ENCODE measurements around the gene NSD1.
"Not testable (repeated sequence)": the region's sequence is repeated elsewhere in the genome, so short reads cannot be mapped to it uniquely, and the experiment has no call there.

The NSD1 gene

DNA sequence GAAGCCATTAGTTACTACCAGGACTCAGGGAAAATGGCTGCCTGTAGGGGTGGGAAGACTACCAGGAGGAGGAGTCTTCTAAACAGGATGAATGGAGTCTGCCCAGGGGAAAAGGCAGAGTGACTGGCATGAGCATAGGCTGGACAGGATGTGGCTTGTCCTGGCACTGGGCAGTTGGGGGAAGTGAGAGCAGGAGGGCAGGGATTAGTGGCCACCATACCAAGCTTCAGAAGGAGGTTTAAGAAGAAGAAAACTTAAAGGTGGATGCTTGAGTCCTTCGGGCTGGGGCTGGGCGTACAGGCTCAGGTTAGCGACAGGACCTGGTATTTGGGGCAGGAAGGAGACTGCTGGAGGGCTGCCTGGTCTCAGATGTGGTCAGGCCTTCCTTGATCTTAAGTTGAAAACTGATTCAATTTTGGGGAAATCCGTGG, 5.0 kb upstream of the NSD1 start:
- peak; percentile 35 for DNase-seq

DNA sequence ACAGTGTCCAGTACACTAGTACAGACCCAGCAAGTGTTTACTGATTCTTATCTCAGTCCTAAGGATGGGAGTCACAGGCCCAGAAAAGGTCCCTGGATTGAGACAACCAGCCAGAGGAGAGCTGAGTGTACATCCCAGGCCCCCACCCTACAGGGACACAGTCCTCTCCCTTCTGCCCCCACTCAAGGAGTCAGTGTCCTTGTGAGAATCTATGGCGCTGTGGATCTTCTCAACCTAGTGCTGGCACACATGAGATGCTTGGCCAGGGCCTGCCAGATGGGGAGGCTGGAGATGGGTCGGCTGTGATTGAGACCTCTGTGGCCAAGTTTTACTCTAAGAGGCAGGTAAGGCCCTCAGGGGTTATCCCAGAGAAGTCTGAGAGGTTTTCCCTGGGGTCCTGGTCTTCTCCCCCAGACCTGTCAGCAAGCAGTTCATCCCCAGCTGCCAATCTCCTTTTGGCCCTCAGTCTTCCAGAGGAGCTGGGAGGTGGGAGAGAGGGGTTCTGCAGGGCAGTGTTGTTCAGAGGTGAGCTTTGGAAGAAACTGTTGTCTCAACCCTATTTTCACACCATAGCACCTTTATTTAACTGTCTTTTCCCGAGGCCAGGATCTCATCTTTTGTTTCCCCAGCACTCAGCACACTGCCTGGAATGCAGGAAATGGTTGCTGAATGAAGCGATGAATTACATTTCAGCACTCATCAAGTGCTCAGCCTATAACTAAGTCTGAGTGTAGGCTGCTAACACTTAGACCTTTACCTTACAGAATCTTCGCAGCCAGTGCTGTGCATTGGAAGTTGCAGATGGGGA, 3.2 kb upstream of the NSD1 start:
- DNase-seq: no peak

DNA sequence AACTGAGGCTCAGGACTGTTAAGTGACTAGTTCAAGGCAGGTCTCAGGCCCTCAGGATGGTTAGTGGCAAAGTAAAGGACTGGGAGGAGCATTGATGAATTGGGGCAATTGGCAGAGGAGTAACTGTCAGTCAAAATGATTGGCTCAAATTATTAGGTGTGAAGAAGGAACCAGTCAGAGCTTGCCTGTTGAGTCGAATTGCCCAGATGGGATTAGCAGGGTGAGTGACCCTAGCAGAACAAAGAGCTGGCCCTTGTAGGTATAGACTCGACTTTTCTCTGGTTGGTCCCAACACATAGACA, 2.6 kb upstream of the NSD1 start:
- DNase-seq: no peak

DNA sequence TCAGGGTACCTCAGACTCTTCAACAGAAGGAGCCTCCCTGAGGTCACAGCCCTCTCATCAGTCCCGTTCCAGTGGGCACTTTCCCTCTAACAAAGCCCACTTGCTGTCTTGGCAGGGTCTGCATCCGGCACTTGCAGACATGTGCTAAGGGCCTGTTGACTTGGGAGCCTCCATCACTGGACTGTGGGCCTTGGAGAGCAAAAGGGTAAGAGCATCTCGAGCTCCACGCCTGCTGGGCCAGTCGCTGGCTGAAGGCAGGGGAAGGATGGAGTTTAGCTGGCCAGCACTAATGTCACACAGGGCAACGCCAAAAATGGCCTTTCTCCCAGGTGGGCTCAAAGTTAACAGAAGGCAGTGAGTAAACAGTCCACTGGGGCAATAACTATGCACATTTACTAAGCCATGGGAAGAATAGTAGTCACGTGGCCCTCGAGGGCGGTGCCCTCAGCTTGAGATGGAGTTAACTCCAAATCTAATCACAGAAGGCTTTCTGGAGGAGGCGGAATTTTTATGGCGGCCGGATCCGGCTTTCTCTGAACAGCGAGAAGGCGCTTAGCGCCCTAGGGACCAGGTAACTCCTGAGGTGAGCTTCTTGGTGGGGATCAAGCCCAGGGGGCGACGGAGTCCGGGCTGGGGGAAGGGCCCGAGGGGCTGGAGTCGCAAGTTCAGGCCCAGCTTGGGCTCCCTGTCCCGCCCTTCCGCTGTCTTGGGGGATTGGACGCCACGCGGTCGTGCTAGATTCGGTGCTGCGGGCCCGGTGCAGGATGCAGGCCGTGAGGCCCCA, 2.0 kb upstream of the NSD1 start:
- DNase-seq: no peak

DNA sequence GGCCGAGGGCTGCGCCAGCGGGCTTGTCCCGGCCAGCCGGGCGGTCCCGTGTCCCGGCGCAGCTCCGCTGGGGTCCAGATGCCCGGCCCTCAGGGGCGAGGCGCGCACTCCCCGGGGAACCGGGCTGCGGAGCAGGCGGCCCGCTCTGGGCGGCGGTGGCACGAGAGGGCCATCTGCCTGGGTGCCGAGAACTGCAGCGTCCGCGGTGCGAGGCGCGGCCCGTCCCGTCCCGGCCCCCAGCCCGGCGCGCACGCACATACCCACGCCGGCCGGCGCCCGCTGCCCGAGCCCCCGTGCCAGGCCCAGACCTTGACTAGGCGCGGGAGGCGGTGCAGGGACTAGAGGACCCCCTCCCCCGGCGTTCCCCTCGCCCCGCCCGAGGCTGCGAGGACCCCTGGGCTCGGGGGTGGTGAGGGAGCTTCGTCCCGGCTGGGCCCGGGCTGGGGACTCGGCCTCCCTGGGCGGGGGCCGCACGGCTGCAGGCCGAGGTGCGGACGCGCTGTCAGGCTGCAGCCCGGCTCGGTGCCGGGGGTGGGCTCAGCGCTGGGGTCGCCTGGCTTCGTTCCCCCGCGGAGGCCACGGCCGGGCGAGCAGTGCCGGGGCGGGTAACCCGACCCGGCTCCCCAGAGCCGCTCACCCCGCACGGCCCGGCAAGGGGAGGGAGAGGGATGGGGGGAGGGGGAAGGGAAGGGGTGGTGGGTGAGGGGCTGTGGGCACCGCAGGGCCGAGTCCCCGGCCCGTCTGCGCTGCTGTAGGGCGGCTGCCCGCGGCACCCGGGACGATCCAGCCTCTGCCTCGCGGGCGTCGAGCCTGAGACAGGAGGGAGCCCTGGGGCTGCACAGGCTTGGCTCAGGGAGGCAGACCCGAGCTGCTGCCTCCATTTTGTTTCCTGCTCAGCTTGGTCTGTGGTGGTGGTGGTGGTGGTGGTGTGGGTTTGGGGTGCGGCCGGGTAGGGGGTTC, 1.2 kb upstream of the NSD1 start:
- peak; percentile 64 for DNase-seq

DNA sequence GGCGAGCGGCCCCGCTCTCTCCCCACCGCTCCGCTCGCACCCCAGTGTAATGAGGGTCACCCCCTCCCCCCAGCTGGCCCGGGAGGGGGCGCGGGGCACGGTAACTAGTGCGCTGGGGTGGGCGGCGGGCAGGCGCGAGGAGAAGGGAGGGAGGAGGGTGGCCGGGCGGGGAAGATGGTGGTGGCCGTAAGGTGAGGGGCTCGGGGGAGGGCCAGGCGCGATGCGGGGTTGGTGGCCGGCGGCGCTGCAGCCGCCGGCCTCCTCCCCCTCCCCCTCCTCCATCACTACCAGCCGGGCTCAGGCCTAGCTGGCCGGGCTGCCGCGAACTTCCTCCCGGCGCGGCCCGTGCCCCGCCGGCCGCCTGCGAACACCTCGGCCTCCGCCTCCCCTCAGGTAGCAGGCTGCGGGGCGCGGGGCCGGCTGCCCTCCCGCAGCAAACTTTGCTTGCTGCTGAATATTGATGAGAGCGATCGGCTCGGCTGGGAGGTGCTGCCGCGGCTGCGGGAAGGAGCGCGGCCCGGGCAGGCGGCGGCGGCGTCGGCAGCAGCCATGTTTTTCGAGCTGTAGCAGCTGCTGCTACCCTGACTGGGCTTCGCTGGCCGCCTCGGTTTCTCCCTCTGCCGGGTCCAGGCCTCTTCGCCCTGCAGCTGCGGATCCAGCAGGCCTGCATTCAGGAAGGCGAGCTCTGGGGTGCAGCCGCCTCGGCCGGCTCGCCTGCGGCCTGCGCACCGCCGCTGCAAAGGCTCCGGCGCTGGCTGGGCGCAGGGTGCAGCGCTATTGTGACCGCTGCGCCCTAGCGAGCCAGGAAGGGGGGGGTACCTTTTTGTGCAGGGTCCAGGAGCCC, 502 bp downstream of the NSD1 start:
- DNase-seq: peak; percentile 43

DNA sequence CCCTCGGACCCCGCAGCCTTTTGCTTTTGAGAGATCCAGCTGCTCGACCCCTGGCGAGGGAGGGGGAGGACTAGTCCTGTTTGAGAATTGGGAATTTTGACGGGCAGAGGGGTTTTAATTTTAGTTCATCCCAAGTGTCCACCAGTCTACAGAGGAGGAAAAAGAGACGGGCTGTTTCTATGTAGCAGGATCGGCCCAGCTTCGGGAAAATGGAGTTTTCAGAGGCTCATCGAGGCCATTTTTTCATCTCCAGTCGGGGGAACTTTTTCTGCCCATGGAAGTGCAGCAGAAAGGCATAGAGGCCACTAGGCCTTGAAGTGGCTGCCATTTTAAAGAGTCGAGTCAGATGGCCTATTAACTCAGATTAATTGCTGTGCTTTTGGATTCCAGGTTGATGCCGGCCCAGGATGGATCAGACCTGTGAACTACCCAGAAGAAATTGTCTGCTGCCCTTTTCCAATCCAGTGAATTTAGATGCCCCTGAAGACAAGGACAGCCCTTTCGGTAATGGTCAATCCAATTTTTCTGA, 1.2 kb downstream of the NSD1 start:
- DNase-seq: no peak

DNA sequence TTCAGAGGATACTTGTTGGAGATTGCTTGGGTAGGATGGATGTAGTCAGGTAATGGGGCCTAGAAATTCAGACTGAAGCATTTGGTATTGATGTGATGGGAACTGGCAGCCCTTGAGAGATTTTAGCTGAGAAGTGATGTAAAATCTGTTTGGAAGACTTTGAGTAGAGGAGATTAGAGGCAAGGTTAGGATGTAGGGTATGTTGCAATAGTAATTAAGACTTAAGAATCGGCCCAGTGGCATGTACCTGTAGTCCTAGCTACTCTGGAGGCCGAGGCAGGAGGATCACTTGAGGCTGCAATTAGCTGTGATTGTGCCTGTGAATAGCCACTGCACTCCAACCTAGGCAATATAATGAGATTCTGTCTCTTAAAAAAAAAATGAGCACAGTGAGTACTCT, 6.7 kb downstream of the NSD1 start:
- DNase-seq: no peak

DNA sequence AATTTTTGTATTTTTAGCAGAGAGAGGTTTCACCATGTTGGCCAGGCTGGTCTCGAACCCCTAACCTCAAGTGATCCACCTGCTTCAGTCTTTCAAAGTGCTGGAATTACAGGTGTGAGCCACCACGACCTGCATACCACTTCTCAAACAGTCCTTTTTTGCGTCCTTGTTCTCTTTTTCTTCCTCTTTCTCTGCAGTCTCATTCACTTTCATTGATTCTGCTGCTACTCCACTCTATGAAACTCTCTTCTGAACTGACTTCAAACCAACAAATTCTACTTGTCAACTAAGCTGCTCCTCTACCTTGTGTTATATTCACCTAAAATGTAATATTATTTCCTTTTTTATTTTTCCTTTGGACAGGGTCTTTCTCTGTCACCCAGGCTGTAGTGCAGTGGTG, 7.9 kb downstream of the NSD1 start:
- DNase-seq: no peak

DNA sequence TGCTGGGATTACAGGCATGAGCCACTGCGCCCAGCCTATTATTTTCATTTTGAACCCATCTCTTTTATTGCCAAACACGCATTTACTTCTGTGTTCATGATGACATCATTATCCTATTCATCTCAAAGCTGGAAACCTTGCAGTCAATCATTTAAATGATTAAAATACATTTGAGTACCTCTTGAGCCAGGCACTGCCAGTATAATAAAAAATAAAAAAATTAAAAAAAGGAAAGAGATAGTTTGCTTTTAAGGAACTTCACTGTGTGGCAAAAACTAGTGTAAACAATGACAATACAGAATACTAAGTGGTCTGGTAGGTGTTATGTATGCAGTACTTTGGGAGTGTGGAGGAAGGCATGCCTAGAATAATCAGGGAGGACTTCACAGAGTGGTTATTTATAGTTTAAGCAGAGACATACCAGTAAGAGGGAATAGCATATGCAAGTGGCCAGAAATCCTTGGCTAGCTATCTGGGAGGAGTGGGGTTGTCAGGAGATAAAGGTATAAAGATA, 8.6 kb downstream of the NSD1 start:
- DNase-seq: no peak

DNA sequence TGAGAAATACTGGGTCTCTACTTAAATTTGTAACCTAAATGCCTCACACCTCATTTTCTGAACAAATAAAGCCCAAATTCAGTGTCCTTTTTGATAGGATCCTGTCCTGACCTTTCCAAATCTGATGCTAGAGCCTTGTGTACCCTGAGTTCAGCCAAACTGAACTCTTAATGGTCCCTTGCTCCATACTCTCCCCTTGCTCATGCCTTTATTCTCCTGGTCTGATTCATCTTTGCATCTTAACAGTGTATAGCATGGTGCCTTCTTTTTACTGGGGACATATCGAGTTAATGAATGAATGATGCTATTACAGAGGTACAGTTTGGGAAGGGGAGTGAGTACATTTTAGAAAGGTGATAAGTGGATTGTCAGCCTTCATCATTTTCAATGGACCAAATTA, 9.2 kb downstream of the NSD1 start:
- no peak for DNase-seq

DNA sequence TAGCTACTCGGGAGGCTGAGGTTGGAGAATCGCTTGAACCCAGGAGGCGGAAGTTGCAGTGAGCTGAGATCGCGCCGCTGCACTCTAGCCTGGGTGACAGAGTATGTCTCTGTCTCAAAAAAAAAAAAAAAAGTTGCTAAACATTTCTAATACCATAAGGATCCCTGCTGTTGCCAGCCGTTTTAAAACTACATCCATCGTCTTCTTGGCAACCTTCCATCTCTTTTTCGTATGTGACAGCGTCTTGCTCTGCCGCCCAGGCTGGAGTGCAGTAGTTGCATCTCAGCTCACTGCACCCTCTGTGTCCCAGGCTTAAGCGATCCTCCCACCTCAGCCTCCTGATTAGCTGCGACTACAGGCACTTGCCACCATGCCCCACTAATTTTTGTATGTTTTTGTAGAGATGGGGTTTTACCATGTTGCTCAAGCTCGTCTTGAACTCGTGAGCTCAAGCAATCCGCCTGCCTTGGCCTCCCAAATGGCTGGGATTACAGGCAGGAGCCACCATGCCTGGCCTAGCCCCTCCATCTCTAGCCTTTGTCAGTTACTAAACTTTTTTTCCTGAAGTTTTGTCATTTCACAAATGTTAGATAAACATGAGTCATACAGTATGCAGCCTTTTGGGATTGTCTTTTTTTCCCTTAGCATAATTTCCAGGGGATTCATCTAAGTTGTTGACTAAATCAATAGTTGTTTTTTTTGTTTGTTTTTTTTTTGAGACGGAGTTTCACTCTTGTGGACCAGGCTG, 13.5 kb downstream of the NSD1 start:
- no peak for DNase-seq

DNA sequence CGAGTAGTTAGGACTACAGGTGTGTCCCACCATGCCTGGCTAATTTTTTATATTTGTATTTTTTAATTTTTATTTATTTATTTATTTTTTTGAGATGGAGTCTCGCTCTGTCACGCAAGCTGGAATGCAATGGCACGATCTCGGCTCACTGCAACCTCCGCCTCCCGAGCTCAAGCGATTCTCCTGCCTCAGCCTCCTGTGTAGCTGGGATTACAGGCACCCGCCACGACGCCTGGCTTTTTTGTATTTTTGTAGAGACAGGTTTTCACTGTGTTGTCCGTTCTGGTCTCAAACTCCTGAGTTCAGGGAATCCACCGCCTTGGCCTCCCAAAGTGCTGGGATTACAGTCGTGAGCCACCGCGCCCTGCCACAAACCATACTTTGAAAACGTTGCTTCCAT, 16.5 kb downstream of the NSD1 start:
- DNase-seq: not testable (repeated sequence)

DNA sequence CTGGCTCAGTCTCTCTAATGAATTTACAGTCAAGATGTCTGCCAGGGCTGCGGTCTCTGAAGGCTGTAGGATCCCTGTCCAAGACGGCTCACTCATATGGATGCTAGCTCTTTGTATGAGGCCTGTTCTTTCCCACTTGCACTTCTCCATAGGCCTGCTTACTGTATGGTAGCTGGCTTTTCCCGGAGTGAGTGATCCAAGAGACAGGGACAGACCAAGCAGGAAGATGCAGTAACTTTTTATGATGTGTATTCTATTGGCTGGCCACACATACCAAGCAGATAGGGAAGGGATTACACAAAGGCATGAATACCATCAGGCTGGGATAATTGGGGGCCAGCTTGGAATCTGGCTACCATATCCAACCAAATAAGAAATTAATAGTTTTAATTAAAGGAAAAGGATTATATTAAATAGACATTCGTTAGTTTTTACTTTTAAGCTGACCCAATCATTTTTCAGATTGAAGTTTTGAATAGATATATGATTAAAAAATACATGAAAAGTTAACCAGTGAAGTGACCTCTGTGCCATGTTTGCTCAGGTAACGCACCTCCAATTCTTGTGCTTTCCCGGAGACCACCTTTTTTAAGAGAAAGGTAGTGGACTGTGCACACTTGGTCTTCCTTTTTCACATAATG, 20.6 kb downstream of the NSD1 start:
- DNase-seq: no peak

DNA sequence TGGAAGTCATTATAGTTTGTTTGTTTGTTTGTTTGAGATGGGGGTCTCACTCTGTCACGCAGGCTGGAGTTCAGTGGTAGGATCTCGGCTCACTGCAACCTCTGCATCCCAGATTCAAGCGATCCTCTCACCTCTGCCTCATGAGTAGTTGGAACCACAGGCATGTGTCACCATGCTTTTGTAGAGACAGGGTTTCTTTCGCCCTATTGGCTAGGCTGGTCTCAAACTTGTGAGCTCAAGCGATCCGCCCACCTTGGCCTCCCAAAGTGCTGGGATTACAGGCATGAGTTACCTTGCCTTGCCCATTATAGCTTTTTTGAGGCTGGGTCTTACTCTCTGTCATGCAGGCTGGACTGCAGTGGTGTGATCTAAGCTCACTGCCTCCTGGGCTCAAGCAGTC, 28.8 kb downstream of the NSD1 start:
- no peak for DNase-seq

DNA sequence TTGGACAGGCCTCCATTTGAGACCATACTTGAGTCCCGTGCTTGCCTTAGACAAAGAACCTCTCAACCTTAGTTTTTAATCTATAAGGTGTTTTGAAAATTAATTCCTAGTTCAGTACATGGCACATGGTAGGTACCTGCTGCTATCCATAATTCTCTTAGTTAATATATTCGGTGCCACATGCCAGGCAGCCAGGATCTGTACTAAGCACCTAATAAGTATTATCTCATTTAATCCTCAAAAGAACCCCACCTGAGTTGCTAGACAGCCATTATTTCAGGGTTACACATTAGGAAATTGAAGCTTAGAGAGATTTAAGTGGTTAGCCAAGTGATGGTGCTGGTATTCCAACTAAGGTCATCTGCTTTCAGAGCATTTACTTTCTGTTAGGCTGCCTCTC, 29.9 kb downstream of the NSD1 start:
- no peak for DNase-seq

DNA sequence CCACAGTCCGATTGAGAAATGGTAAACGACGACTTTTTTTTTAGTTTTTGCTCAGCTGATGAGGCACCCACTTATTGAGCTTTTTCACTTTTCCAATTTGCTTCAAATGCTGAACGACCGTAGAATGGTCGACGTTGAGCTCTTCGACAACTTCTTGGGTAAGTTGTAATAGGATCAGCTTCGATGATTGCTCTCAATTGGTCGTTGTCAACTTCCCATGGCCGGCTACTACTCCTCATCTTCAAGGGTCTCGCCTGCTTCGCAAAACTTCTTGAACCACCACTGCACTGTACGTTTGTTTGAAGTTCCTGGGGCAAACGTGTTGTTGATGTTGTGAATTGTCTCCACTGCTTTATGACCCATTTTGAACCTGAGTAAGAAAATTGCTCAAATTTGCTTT, 35.7 kb downstream of the NSD1 start:
- DNase-seq: no peak

DNA sequence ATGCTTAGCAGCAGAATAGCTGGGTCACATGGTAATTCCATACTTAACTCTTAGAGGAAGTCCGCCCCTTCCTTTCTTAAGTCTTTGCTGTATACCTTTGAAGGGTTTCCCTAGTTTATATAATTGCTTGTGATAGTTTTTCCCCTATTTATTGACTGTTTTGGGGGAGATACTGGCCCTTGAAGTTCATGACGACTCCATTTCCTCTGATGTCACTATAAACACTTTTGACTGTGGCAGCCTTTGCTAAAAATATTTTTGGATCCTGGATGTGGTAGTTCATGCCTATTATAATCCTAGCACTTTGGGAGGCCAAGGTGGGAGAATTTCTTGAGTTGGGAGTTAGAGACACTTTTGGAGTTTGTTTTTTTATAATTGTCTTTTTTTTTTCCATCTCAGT, 38.4 kb downstream of the NSD1 start:
- no peak for DNase-seq

DNA sequence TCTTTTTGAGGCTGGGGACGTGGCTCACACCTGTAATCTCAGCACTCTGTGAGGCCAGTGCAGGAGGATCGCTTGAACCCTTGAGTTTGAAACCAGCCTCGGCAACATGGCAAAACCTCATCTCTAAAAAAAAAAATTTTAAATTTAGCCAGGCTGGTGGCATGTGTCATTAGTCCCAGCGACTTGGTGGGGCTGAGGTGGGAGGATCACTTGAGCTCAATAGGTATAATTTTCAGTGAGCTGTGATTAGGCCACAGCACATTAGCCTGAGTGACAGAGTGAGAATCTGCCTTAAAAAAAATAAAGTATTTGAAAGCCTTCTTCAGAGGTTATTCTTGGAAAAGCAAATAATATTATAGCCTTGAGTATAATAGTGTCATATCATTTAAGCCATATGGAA, 41.8 kb downstream of the NSD1 start:
- DNase-seq: no peak

DNA sequence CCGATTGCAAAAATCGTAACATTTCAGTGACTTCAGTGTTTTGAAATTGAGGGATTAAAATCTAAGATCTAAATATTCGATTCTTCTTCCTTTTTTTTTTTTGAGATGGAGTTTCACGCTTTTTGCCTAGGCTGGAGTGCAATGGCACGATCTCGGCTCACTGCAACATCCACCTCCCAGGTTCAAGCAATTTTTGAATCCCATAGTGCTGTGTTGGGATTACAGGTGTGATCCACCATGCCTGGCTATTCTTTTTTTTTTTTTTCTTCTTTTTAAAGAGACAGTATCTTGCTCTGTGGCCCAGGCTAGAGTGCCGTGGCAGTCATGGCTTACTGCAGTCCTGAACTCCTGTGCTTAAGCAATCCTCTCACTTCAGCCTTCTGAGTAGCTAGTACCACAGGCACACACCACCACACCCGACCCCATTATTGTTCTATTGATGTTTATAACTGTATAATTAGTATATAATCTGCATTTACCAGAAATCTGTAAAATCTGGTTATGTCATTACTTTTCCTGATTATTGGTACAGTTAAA, 42.7 kb downstream of the NSD1 start:
- no peak for DNase-seq

Data from CD4-positive, alpha-beta T cell treated with Interleukin-17A for 1 hour (primary cell).